H54 (cell line): ENCODE data around the gene BEND7.
"Not testable (repeated sequence)": the region's sequence is repeated elsewhere in the genome, so short reads cannot be mapped to it uniquely, and the experiment has no call there.

Experiments
- DNase-seq: peaks from one replicate; pipeline ENCODE4 v3.0.0; 2011; ENCODE audit warnings: low spot score, mixed read lengths; ENCODE audit not compliant: insufficient read length
- FAIRE-seq: peaks from 3 replicates; lab custom pipeline; 2011; peaks lifted over from hg19 to GRCh38; lab: Jason Lieb, UNC
- POLR2A ChIP-seq: IDR thresholded peaks from 2 replicates; pipeline ENCODE4 v1.6.1; 2011; ENCODE audit warnings: low read depth, mild to moderate bottlenecking, low read length

The BEND7 gene

GRCh38 chr10:13414137-13414536 is 114.7 kb downstream of the BEND7 start:
- no peak for TF ChIP-seq POLR2A
- FAIRE-seq: no peak
- DNase-seq: no peak

GRCh38 chr10:13412894-13413293 is 115.9 kb downstream of the BEND7 start:
- no peak for TF ChIP-seq POLR2A
- FAIRE-seq (no peak), DNase-seq (no peak)

- TF ChIP-seq POLR2A: no peak
- DNase-seq (no peak), FAIRE-seq (no peak)
Measured at GRCh38 chr10:13404791-13405190, 124.0 kb downstream of the BEND7 start.

- DNase-seq: no peak
- no peak for TF ChIP-seq POLR2A
- FAIRE-seq: no peak
Measured at GRCh38 chr10:13404305-13404759, 124.5 kb downstream of the BEND7 start.

- not testable (repeated sequence) for FAIRE-seq, DNase-seq
Measured at GRCh38 chr10:13403426-13403825, 125.4 kb downstream of the BEND7 start.

GRCh38 chr10:13402021-13402420 is 126.8 kb downstream of the BEND7 start:
- no peak for DNase-seq
- TF ChIP-seq POLR2A: no peak
- no peak for FAIRE-seq

GRCh38 chr10:13401142-13401541 is 127.7 kb downstream of the BEND7 start:
- no peak for TF ChIP-seq POLR2A
- no peak for FAIRE-seq

GRCh38 chr10:13400196-13400965 is 128.4 kb downstream of the BEND7 start:
- DNase-seq (no peak), FAIRE-seq (no peak)
- no peak for TF ChIP-seq POLR2A

More at GRCh38 chr10:13401142-13401541, 127.7 kb downstream of the BEND7 start:
- no peak for DNase-seq

GRCh38 chr10:13399752-13400151 is 129.1 kb downstream of the BEND7 start:
- no peak for DNase-seq
- no peak for TF ChIP-seq POLR2A
- no peak for FAIRE-seq

- no peak for TF ChIP-seq POLR2A
- FAIRE-seq (no peak), DNase-seq (no peak)
Measured at GRCh38 chr10:13399236-13399635, 129.6 kb downstream of the BEND7 start.

- no peak for FAIRE-seq
- no peak for TF ChIP-seq POLR2A
- DNase-seq: no peak
Measured at GRCh38 chr10:13397052-13397451, 131.8 kb downstream of the BEND7 start.

GRCh38 chr10:13396369-13396768 is 132.4 kb downstream of the BEND7 start:
- TF ChIP-seq POLR2A: no peak
- FAIRE-seq: no peak
- DNase-seq: no peak

GRCh38 chr10:13395540-13395939 is 133.3 kb downstream of the BEND7 start:
- FAIRE-seq: no peak
- no peak for DNase-seq
- TF ChIP-seq POLR2A: no peak

- no peak for TF ChIP-seq POLR2A
- DNase-seq (no peak), FAIRE-seq (no peak)
Measured at GRCh38 chr10:13393640-13394039, 135.2 kb downstream of the BEND7 start.

GRCh38 chr10:13392701-13393100 is 136.1 kb downstream of the BEND7 start:
- TF ChIP-seq POLR2A: no peak

More at GRCh38 chr10:13392701-13393100, 136.1 kb downstream of the BEND7 start:
- no peak for FAIRE-seq
- no peak for DNase-seq
